NT2/D1 (cell line): ENCODE results near the gene BST1.

ENCODE experiments used
- DNase-seq: peaks from one replicate; pipeline ENCODE4 v3.0.0-alpha.2; 2011; ENCODE audit warnings: low read depth, low spot score
- H3K27me3 ChIP-seq: 2 replicates; pipeline ENCODE4 v1.6.0; 2011; ENCODE audit warnings: mild to moderate bottlenecking; ENCODE audit not compliant: insufficient read length, insufficient read depth
- H3K36me3 ChIP-seq: 2 replicates; pipeline ENCODE4 v1.6.1; 2011; ENCODE audit warnings: mild to moderate bottlenecking, low read length, mixed read lengths; ENCODE audit not compliant: insufficient read depth, insufficient read length
- H3K4me1 ChIP-seq: 2 replicates; pipeline ENCODE4 v1.5.1; 2011; ENCODE audit not compliant: insufficient read depth, insufficient read length
- H3K4me3 ChIP-seq: 2 replicates; pipeline ENCODE4 v1.5.1; 2011; ENCODE audit warnings: low read depth; ENCODE audit not compliant: insufficient read length
- H3K9ac ChIP-seq: 2 replicates; pipeline ENCODE4 v1.6.0; 2011; ENCODE audit warnings: low read depth; ENCODE audit not compliant: insufficient read length
- H3K9me3 ChIP-seq: 2 replicates; pipeline ENCODE4 v1.5.1; 2011; ENCODE audit warnings: mild to moderate bottlenecking, low read length; ENCODE audit not compliant: insufficient read depth
- SUZ12 ChIP-seq: IDR thresholded peaks from 2 replicates; pipeline ENCODE4 v1.6.1; 2011; ENCODE audit not compliant: insufficient read length, insufficient read depth; ENCODE audit errors: extremely low read depth
- YY1 ChIP-seq: IDR thresholded peaks from 2 replicates; pipeline ENCODE4 v1.6.1; 2011; ENCODE audit not compliant: insufficient read length, insufficient read depth
- ZNF274 ChIP-seq: IDR thresholded peaks from 2 replicates; pipeline ENCODE4 v1.6.1; 2011; ENCODE audit warnings: mild to moderate bottlenecking, low read depth, low read length

The BST1 gene

GRCh38 chr4:15735536-15735935, 32.7 kb downstream of the BST1 start:
- TF ChIP-seq ZNF274 (no peak), YY1 (no peak), SUZ12 (no peak)
- Histone ChIP-seq H3K9ac (no peak overlapping the region), H3K4me1 (no peaks in the 10 kb centered on the region), H3K4me3 (no peak overlapping the region), H3K36me3 (no peaks in the 10 kb centered on the region), H3K27me3 (no peaks in the 10 kb centered on the region), H3K9me3 (peaks cover 9% of the 10 kb centered on the region; the same call in 1 of the 2 replicates)
- no peak for DNase-seq

- TF ChIP-seq SUZ12, result no peak
- TF ChIP-seq ZNF274, result no peak
- no peak for TF ChIP-seq YY1
- Histone ChIP-seq H3K36me3 (no peaks in the 10 kb centered on the region), H3K4me1 (no peaks in the 10 kb centered on the region), H3K4me3 (no peak overlapping the region), H3K9me3 (peaks cover 19% of the 10 kb centered on the region), H3K9ac (no peak overlapping the region), H3K27me3 (no peaks in the 10 kb centered on the region)
- no peak for DNase-seq
Measured at GRCh38 chr4:15736514-15737050, 33.7 kb downstream of the BST1 start.

DNA sequence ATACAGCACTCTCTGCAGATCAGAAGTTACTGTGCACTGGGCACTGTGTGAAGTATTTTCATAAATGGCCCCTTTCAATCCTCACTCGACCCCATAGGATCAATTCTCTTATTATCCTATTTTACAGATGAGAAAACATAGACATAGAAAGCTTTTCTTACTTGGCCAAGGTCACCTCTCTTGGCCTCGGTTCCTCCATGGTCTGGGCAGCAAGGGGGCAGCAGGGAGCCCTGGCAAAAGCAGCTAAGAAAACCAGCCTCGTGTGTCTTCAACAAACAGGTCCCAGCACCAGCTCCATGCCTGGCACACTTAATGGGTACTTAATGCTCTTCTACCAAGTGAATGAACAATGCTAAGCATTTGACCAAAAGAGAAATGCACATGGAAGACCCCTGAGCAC, 34.4 kb downstream of the BST1 start:
- no peaks in the 10 kb centered on the region for H3K36me3 ChIP-seq
- no peak for DNase-seq
- no peak overlapping the region for H3K4me3 ChIP-seq
- H3K4me1 ChIP-seq, result no peaks in the 10 kb centered on the region
- H3K27me3 ChIP-seq, result no peaks in the 10 kb centered on the region
- no peak overlapping the region for H3K9ac ChIP-seq
- H3K9me3 ChIP-seq, result peaks cover 26% of the 10 kb centered on the region
- TF ChIP-seq ZNF274 (no peak), SUZ12 (no peak), YY1 (no peak)

DNA sequence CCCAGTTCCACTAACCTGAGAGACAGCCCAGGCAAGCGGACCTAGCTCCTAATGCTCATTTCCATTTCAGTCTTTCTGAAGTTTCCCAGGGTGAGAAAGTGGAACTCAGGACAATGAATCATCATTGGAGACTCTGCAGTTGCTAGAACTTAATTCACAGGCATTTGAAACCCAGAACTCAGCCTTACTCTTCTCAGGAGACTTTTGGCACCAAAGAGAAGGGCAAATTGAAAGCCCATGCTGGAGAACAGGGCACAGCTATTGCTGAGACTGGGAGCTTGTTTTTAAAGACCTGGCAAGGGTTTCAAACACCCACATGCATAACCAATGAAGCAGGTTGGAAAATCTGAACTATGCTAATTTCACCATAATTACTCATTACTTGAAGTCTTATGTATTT, 36.0 kb downstream of the BST1 start:
- no peak overlapping the region for H3K9ac ChIP-seq
- TF ChIP-seq YY1 (no peak), ZNF274 (no peak), SUZ12 (no peak)
- no peaks in the 10 kb centered on the region for H3K27me3 ChIP-seq
- DNase-seq, result no peak
- H3K9me3 ChIP-seq, result peaks cover 35% of the 10 kb centered on the region
- no peak overlapping the region for H3K4me3 ChIP-seq
- H3K4me1 ChIP-seq, result no peaks in the 10 kb centered on the region
- no peaks in the 10 kb centered on the region for H3K36me3 ChIP-seq

GRCh38 chr4:15740764-15741404, 38.0 kb downstream of the BST1 start:
- Histone ChIP-seq H3K9ac (no peak overlapping the region), H3K27me3 (no peaks in the 10 kb centered on the region), H3K4me3 (no peak overlapping the region), H3K9me3 (peaks cover 35% of the 10 kb centered on the region), H3K36me3 (no peaks in the 10 kb centered on the region), H3K4me1 (no peaks in the 10 kb centered on the region)
- no peak for TF ChIP-seq YY1
- no peak for TF ChIP-seq SUZ12
- TF ChIP-seq ZNF274, result no peak
- DNase-seq, result no peak

GRCh38 chr4:15742083-15742582, 39.3 kb downstream of the BST1 start:
- H3K9me3 ChIP-seq, result peaks cover 35% of the 10 kb centered on the region
- H3K9ac ChIP-seq, result no peak overlapping the region
- H3K36me3 ChIP-seq, result no peaks in the 10 kb centered on the region
- H3K27me3 ChIP-seq, result no peaks in the 10 kb centered on the region
- TF ChIP-seq SUZ12, result no peak
- peak; percentile 83 for TF ChIP-seq ZNF274
- H3K4me3 ChIP-seq, result no peak overlapping the region
- DNase-seq, result no peak
- no peaks in the 10 kb centered on the region for H3K4me1 ChIP-seq

DNA sequence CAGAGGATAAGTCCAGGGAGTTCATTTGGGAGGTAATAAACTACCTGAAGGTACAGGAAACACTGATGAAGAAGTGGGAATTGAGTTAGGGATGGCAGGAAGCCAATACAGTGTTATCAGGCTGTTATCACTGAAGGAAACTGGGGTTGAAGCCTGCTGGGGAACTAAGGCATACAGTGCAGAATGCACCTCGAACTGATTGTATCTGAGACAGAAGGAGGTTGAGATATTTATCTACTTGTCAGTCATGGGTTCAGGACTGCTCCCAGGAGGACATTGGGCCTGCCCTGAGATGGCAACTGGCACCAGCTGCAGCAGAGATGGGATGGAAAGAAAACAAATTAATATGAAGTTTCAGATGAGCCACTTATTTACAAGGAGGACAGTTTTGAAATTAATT, 39.8 kb downstream of the BST1 start:
- H3K9ac ChIP-seq, result no peak overlapping the region
- H3K4me1 ChIP-seq, result no peaks in the 10 kb centered on the region
- no peak overlapping the region for H3K4me3 ChIP-seq
- no peak for TF ChIP-seq YY1
- TF ChIP-seq SUZ12, result no peak
- TF ChIP-seq ZNF274, result no peak
- H3K9me3 ChIP-seq, result peaks cover 35% of the 10 kb centered on the region
- no peaks in the 10 kb centered on the region for H3K36me3 ChIP-seq
- DNase-seq, result no peak
- H3K27me3 ChIP-seq, result no peaks in the 10 kb centered on the region
